GM13976 (cell line): ENCODE measurements around the gene MECR.

Experiments used
- DNase-seq: peaks from one replicate; pipeline ENCODE4 v3.0.0; 2012; ENCODE audit warnings: low spot score
- CTCF ChIP-seq: IDR thresholded peaks from 2 replicates; pipeline ENCODE4 v1.5.1; 2012; ENCODE audit warnings: borderline replicate concordance, mild to moderate bottlenecking; ENCODE audit not compliant: insufficient read depth; ENCODE audit errors: extremely low read depth, missing control alignments, control extremely low read depth
- in situ Hi-C: fragments of 300-500 bp; cut with MboI; formaldehyde crosslinking; loops from one replicate; pipeline ENCODE4 v1.12.0; 2022; ENCODE audit warnings: low sequenced_read_pairs, mixed read lengths, inconsistent platforms; ENCODE audit not compliant: unreplicated experiment

The MECR gene

GRCh38 chr1:29255134-29255666, 24.5 kb upstream of the MECR start:
- no peak for TF ChIP-seq CTCF
- no peak for DNase-seq
- in situ Hi-C loops = no loop called here

DNA sequence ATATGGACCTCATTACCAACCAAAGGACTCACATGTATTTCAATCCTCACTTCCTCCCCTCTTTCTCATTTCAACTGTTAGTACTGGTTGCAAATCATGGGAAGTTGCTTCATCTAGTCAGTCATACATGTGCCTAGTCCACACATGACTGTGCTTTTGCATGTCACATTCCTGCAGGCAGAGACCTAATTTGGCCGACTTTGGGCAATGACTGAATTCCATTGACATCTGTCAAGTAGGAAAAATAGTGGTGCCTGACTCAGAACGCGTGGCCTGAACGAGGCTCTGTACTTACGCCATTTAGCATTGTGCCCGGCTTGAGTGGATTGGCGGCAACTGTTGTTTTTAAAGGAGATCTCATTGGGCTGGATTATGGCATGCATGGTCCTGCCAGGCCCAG, 23.6 kb upstream of the MECR start:
- no peak for TF ChIP-seq CTCF
- in situ Hi-C loops = no loop called here
- DNase-seq = no peak

GRCh38 chr1:29253180-29253579, 22.4 kb upstream of the MECR start:
- in situ Hi-C loops = no loop called here
- DNase-seq = no peak
- no peak for TF ChIP-seq CTCF

GRCh38 chr1:29251164-29252124, 20.7 kb upstream of the MECR start:
- in situ Hi-C loops = no loop called here
- TF ChIP-seq CTCF = no peak

GRCh38 chr1:29249951-29250581, 19.3 kb upstream of the MECR start:
- DNase-seq = no peak
- no peak for TF ChIP-seq CTCF
- in situ Hi-C loops = loop anchor here (25.0 kb wide), 1 partner anchor 1462 kb away; the partner anchor contains the start of gene MATN1

More at GRCh38 chr1:29251164-29252124, 20.7 kb upstream of the MECR start:
- no peak for DNase-seq

DNA sequence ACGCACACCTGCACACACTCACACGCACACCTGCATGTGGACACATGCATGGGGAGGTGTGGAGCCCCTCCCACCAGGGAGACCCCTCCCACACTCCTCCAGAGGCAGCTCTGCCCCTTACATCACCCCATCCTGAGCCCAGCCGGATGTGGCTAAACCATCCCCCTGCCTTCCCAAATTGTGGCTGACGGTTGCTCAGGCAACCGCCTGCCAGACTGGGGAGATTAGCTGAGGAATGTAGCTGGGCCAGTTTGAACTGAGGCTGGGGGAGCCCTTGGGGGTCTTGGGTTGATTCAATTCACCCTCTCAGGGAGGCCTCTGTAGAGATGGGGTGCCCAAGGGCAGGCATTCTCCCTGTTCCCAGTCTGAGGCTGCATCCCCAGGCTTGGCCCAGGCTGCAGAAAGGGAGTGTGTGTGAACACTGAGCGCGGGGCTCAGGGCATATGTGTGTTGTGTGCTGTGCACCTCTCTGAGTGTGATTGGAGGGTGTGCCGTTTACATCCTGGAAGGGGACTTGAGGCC, 18.5 kb upstream of the MECR start:
- in situ Hi-C loops = loop anchor here (25.0 kb wide), 1 partner anchor 1463 kb away; the partner anchor contains the start of gene MATN1
- TF ChIP-seq CTCF = no peak
- no peak for DNase-seq
